ENCODE results near the gene PPFIBP1.

- TF ChIP-seq, protein P1, sequence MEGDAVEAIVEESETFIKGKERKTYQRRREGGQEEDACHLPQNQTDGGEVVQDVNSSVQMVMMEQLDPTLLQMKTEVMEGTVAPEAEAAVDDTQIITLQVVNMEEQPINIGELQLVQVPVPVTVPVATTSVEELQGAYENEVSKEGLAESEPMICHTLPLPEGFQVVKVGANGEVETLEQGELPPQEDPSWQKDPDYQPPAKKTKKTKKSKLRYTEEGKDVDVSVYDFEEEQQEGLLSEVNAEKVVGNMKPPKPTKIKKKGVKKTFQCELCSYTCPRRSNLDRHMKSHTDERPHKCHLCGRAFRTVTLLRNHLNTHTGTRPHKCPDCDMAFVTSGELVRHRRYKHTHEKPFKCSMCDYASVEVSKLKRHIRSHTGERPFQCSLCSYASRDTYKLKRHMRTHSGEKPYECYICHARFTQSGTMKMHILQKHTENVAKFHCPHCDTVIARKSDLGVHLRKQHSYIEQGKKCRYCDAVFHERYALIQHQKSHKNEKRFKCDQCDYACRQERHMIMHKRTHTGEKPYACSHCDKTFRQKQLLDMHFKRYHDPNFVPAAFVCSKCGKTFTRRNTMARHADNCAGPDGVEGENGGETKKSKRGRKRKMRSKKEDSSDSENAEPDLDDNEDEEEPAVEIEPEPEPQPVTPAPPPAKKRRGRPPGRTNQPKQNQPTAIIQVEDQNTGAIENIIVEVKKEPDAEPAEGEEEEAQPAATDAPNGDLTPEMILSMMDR (IDR thresholded peaks at IDR 0.05; ENCODE audit: low read depth, low read length): no peak
- no peak for TF ChIP-seq EZH2phosphoT487 (IDR thresholded peaks at IDR 0.05; ENCODE audit: low read depth)
Measured at GRCh38 chr12:27686147-27686546, 162.1 kb downstream of the PPFIBP1 start.

Data from OCI-LY3 (cell line).